Mucosa of descending colon (tissue), 3 donors: ENCODE results near the gene MYO1F. TPM values are rescaled to one million over a fixed set of nuclear protein-coding genes. Genes with fewer than 3 reads are reported as not detected.

ENCODE experiments used
- ATAC-seq: fragments of 200-7000 bp; cut with Tn5 transposase; one replicate; pipeline ENCODE4 v1.9.1; 2020; ENCODE audit warnings: mild to moderate bottlenecking, moderate library complexity
- DNase-seq, 3 donors: peaks; one replicate each; pipeline ENCODE4 v3.0.0-alpha.2; 2020
- H3K36me3 ChIP-seq: fragments of 200-600 bp; one replicate; pipeline ENCODE4 v1.8.0; 2021; ENCODE audit warnings: low read depth, mild to moderate bottlenecking
- H3K4me1 ChIP-seq: fragments of 200-600 bp; one replicate; pipeline ENCODE4 v1.8.0; 2021; ENCODE audit warnings: low read depth, mild to moderate bottlenecking
- H3K4me3 ChIP-seq: fragments of 200-600 bp; one replicate; pipeline ENCODE4 v1.8.0; 2021; ENCODE audit warnings: mild to moderate bottlenecking
- H3K9me3 ChIP-seq: fragments of 200-600 bp; one replicate; pipeline ENCODE4 v1.8.0; 2021; ENCODE audit warnings: mild to moderate bottlenecking
- intact Hi-C, 2 donors: fragments of 100-400 bp; cut with DNase I in 1 of 2; cut with micrococcal nuclease in 1 of 2; formaldehyde crosslinking; loops; one replicate each; pipeline versions ENCODE4 v1.11.0 to v1.11.1; 2022; cut with DNase I, micrococcal nuclease
- total RNA-seq, 3 donors: library from RNA; stranded (reverse); fragmentation: NEBNext Ultra II Directional in 2 of 3; extraction: Animal tissue kit (Norgen Biotek cat#: 25700) in 2 of 3; gene quantifications; one replicate each; pipeline versions ENCODE4 v1.2.1 to v1.2.4, GENCODE V29; 2021 to 2023
- TF ChIP-seq, protein P1 (sequence below): fragments of 200-600 bp; IDR thresholded peaks from one replicate; pipeline ENCODE4 v1.8.0; 2022; ENCODE audit warnings: antibody characterized with exemption, mild to moderate bottlenecking
- donor health status: DM: no; HTN: no; CAD: no; lungs with moderate emphysema.
- donor health status: DM: no; HTN: no; CAD: no.
- donor health status: DM: no; HTN: yes; CAD: no.

Gene MYO1F
- total RNA-seq, 3 donors from 2014 or later = 8.5 to 26.5 (median 21.0) TPM

- intact Hi-C loops = no loop called here
- no peaks in the 10 kb centered on the region for H3K36me3 ChIP-seq
- TF ChIP-seq, protein P1, sequence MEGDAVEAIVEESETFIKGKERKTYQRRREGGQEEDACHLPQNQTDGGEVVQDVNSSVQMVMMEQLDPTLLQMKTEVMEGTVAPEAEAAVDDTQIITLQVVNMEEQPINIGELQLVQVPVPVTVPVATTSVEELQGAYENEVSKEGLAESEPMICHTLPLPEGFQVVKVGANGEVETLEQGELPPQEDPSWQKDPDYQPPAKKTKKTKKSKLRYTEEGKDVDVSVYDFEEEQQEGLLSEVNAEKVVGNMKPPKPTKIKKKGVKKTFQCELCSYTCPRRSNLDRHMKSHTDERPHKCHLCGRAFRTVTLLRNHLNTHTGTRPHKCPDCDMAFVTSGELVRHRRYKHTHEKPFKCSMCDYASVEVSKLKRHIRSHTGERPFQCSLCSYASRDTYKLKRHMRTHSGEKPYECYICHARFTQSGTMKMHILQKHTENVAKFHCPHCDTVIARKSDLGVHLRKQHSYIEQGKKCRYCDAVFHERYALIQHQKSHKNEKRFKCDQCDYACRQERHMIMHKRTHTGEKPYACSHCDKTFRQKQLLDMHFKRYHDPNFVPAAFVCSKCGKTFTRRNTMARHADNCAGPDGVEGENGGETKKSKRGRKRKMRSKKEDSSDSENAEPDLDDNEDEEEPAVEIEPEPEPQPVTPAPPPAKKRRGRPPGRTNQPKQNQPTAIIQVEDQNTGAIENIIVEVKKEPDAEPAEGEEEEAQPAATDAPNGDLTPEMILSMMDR = no peak
Observed at GRCh38 chr19:8595651-8596050, 18.4 kb upstream of the MYO1F start.

GRCh38 chr19:8593931-8594330 is 16.7 kb upstream of the MYO1F start:
- H3K9me3 ChIP-seq = peaks cover 12% of the 10 kb centered on the region
- no peaks in the 10 kb centered on the region for H3K36me3 ChIP-seq
- DNase-seq (no peak), ATAC-seq (no peak)
- intact Hi-C loops = no loop called here
- peaks cover 11% of the 10 kb centered on the region for H3K4me1 ChIP-seq
- H3K4me3 ChIP-seq = no peak overlapping the region
- TF ChIP-seq, protein P1 = no peak

More at GRCh38 chr19:8595651-8596050, 18.4 kb upstream of the MYO1F start:
- ATAC-seq = no peak
- Histone ChIP-seq H3K4me3 (no peak overlapping the region), H3K9me3 (peaks cover 12% of the 10 kb centered on the region), H3K4me1 (peaks cover 11% of the 10 kb centered on the region)
- no peak for DNase-seq

DNA sequence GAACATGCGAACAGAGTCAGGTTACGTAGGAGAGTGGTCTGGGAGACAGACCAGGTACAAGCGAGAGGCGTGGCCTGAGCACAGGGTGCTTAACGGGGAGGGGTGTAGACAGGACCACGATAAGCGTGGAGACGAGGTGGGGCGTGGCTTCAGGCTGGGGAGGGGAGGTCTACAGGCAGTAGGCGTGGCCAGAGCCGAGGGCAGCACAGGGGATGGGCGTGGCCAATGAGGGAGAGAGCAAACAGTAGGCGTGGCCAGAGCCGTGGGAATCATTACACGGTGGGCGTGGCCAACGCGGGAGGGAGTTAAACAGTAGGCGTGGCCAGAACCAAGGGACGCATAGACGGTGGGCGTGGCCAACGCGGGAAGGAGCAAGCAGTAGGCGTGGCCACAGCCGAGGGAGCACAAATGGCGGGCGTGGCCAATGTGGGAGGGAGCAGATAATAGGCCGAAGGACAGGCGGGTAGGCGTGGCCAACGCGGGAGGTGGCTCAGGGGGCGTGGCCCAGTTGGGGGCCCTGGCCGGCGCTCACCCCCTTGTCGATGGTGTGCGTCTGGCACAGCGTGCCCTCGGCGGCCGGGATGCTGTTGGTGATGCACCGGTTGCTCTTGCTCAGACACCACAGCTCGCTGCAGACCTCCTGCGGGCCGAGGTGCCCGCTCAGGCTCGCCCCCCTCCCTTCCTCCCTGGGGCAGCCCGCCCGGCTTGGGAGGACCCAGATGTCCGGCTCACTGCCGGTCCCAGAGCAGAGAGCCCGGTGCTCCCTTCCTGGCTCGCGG is 15.2 kb upstream of the MYO1F start:
- peaks cover 12% of the 10 kb centered on the region for H3K9me3 ChIP-seq
- intact Hi-C loops = no loop called here
- TF ChIP-seq, protein P1 = no peak
- DNase-seq (peak; percentile 84 to 92 (median 87)), ATAC-seq (peak; percentile 87)
- H3K4me3 ChIP-seq = no peak overlapping the region
- peaks cover 11% of the 10 kb centered on the region for H3K4me1 ChIP-seq
- no peaks in the 10 kb centered on the region for H3K36me3 ChIP-seq

DNA sequence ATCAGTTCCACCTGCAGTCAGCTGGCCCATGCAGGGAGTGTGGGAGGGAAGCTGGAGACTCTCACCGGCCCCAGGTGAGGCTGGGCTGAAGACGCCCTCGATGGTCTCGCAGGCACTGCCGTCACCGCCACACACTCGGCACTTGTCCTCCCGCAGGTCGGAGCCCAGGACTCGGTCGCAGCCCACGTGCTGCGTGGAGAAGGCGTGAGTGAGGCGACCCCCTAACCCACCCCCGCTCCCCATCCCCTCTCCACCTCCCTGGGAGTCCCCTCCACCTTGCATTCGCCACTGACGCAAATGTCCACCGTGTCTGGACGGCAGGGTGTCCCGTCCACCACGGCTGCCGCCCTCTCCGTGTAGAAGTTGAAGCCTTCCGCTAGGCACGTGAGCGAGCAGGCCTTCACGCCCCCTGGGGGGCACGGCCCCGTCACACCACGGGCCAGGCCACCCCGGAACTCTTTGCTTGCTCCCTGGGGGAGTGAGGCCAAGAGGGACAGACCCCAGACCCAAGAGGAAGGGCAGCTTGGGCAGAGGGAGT is 12.0 kb upstream of the MYO1F start:
- intact Hi-C loops = no loop called here
- Histone ChIP-seq H3K4me3 (no peak overlapping the region), H3K9me3 (peaks cover 11% of the 10 kb centered on the region), H3K4me1 (peaks cover 11% of the 10 kb centered on the region), H3K36me3 (no peaks in the 10 kb centered on the region)
- DNase-seq = no peak
- no peak for ATAC-seq
- TF ChIP-seq, protein P1 = no peak

DNA sequence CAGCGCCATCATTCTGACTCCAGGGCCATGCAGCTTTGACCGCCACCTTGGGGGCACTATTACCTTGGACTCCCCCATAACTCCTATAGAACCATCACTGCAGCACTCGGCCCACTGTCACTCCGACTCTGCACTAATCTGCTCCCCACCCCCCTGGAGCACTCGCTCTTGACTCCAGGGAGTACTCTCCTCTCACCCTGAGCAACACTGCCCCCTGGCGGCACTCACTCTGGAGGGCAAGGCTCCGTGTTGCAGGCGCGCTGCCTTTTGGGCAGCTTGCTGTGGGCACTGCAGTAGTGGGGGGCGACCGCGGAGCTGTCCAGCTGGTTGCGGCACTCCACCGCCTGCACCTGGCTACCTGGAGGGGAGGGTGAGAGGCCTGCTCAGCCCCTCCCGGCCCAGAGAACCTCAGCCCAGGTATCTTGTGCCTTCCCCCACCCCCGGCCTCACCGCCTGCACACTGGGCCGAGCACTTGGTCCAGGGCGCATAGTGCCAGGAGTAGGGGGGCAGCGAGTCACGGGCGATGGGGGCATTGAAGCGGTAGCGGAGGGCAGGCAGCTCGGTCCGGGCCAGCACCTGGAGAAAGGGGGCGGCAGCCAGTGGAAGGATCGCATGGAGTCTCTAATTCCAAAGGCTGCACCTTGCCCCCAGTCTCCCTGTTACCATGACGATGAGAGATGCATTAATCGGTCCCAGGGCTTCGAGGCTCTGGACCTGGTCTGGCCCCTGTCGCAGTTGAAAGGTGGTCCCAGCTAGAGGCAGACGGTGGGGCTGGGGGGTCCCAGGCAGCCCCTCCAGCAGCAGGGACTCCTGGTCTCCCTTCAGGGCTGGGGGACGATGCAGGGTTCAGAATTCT is 8.9 kb upstream of the MYO1F start:
- Histone ChIP-seq H3K4me1 (no peaks in the 10 kb centered on the region), H3K36me3 (no peaks in the 10 kb centered on the region), H3K9me3 (no peaks in the 10 kb centered on the region), H3K4me3 (no peak overlapping the region)
- intact Hi-C loops = no loop called here
- TF ChIP-seq, protein P1 = peak; percentile 68
- ATAC-seq = peak; percentile 78
- DNase-seq = peak in 2 of 3 donors; percentile 74 to 77
